HL-60 (cell line): Measurements from ENCODE around the gene HPCAL1.

Experiments used
- DNase-seq, 2 experiments: peaks; one replicate each; pipeline ENCODE4 v3.0.0-alpha.2; 2010 to 2020; ENCODE audit warnings: low read depth in 1 of 2, low spot score in 1 of 2
- H3K27ac ChIP-seq: fragments of 250-450 bp; sonication (Bioruptor Pico); replicated peaks from 2 replicates; pipeline ENCODE4 v1.5.1; 2020; ENCODE audit warnings: mild to moderate bottlenecking, moderate library complexity
- H3K27me3 ChIP-seq: fragments of 250-450 bp; sonication (Bioruptor Pico); 2 replicates; pipeline ENCODE4 v1.5.1; 2021; ENCODE audit warnings: mild to moderate bottlenecking, moderate library complexity; ENCODE audit not compliant: insufficient read depth, poor library complexity, severe bottlenecking
- H3K4me3 ChIP-seq: replicated peaks from 2 replicates; pipeline ENCODE4 v1.5.1; 2011; ENCODE audit warnings: mild to moderate bottlenecking, control low read depth, low read length; ENCODE audit not compliant: insufficient read depth
- GABPA ChIP-seq: IDR thresholded peaks from 2 replicates; pipeline ENCODE4 v1.6.1; 2012; ENCODE audit warnings: low read depth
- POLR2AphosphoS5 ChIP-seq: IDR thresholded peaks from 2 replicates; pipeline ENCODE4 v1.6.1; 2012; ENCODE audit warnings: low read depth
- SPI1 ChIP-seq: IDR thresholded peaks from 2 replicates; pipeline ENCODE4 v1.6.1; 2012; ENCODE audit warnings: low read depth, mild to moderate bottlenecking, borderline replicate concordance
- TF ChIP-seq, protein P1 (sequence below): IDR thresholded peaks from 2 replicates; pipeline ENCODE4 v1.6.1; 2012; ENCODE audit warnings: low read depth; ENCODE audit not compliant: insufficient replicate concordance
- TF ChIP-seq, protein P2 (sequence below): IDR thresholded peaks from one replicate; pipeline ENCODE4 v1.5.1; 2011; ENCODE audit warnings: low read length, control low read depth, inconsistent platforms; ENCODE audit not compliant: insufficient read depth

The HPCAL1 gene

DNA sequence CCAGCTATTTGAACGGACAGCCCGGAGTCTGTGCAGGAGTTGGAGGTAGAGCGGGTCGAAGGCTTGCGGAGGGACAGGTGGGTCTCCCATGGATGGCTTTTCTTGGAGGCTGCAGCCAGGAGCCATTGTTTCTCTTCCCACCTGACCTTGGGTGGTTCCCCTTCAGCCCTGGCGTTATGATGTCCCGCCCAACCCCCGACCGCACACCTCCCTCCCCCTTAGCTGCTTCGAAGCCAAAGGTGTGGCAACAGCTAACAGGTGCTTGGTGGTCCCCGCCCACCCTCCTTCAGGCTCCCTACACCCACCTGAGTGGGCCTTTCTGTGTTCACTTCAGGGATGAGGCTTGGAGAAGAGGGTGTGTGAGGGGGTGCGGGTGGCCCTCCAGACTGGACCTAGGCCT, 62.7 kb downstream of the HPCAL1 start:
- no peaks in the 10 kb centered on the region for H3K27me3 ChIP-seq
- DNase-seq = no peak
- H3K4me3 ChIP-seq = no peak overlapping the region
- TF ChIP-seq, protein P1, sequence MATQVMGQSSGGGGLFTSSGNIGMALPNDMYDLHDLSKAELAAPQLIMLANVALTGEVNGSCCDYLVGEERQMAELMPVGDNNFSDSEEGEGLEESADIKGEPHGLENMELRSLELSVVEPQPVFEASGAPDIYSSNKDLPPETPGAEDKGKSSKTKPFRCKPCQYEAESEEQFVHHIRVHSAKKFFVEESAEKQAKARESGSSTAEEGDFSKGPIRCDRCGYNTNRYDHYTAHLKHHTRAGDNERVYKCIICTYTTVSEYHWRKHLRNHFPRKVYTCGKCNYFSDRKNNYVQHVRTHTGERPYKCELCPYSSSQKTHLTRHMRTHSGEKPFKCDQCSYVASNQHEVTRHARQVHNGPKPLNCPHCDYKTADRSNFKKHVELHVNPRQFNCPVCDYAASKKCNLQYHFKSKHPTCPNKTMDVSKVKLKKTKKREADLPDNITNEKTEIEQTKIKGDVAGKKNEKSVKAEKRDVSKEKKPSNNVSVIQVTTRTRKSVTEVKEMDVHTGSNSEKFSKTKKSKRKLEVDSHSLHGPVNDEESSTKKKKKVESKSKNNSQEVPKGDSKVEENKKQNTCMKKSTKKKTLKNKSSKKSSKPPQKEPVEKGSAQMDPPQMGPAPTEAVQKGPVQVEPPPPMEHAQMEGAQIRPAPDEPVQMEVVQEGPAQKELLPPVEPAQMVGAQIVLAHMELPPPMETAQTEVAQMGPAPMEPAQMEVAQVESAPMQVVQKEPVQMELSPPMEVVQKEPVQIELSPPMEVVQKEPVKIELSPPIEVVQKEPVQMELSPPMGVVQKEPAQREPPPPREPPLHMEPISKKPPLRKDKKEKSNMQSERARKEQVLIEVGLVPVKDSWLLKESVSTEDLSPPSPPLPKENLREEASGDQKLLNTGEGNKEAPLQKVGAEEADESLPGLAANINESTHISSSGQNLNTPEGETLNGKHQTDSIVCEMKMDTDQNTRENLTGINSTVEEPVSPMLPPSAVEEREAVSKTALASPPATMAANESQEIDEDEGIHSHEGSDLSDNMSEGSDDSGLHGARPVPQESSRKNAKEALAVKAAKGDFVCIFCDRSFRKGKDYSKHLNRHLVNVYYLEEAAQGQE = no peak
- TF ChIP-seq SPI1 (no peak), GABPA (no peak), POLR2AphosphoS5 (no peak)
- TF ChIP-seq, protein P2, sequence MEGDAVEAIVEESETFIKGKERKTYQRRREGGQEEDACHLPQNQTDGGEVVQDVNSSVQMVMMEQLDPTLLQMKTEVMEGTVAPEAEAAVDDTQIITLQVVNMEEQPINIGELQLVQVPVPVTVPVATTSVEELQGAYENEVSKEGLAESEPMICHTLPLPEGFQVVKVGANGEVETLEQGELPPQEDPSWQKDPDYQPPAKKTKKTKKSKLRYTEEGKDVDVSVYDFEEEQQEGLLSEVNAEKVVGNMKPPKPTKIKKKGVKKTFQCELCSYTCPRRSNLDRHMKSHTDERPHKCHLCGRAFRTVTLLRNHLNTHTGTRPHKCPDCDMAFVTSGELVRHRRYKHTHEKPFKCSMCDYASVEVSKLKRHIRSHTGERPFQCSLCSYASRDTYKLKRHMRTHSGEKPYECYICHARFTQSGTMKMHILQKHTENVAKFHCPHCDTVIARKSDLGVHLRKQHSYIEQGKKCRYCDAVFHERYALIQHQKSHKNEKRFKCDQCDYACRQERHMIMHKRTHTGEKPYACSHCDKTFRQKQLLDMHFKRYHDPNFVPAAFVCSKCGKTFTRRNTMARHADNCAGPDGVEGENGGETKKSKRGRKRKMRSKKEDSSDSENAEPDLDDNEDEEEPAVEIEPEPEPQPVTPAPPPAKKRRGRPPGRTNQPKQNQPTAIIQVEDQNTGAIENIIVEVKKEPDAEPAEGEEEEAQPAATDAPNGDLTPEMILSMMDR = no peak
- H3K27ac ChIP-seq = no peak overlapping the region

DNA sequence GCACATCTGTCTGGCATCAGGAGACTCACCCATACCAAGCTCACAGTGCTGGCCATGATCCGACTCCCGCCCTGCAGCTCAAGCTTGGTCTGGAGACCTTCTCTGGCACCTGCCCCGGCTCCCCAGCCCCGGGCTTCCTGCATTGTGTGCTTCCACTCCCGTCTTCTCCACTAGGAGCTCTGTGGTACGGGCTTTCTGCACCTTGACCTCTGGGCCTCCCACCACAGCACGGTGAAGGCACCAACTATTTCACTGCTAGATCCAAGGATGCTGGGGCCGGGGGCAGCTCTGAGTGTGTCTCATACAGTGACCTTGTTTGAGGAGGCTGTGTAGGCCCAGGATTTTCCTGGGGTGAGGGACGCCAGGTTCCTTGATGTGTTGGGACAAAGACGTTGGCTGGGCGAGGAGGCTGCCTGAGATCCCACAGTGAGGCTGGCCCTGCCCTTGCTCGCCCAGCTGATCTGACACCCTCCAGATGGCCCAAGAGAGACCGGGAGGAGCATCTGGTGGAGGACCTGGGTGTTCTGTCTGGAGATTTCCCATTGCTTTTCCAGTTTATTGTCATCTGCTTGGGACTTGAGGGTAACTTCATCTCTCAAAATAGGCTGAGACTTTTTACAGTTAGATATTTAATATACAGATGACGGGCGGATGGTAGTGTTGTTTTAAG, 64.0 kb downstream of the HPCAL1 start:
- Histone ChIP-seq H3K27ac (no peak overlapping the region), H3K4me3 (no peak overlapping the region), H3K27me3 (no peaks in the 10 kb centered on the region)
- TF ChIP-seq GABPA (no peak), POLR2AphosphoS5 (no peak), SPI1 (no peak)
- TF ChIP-seq, protein P1 = no peak
- TF ChIP-seq, protein P2 = no peak
- DNase-seq = no peak

DNA sequence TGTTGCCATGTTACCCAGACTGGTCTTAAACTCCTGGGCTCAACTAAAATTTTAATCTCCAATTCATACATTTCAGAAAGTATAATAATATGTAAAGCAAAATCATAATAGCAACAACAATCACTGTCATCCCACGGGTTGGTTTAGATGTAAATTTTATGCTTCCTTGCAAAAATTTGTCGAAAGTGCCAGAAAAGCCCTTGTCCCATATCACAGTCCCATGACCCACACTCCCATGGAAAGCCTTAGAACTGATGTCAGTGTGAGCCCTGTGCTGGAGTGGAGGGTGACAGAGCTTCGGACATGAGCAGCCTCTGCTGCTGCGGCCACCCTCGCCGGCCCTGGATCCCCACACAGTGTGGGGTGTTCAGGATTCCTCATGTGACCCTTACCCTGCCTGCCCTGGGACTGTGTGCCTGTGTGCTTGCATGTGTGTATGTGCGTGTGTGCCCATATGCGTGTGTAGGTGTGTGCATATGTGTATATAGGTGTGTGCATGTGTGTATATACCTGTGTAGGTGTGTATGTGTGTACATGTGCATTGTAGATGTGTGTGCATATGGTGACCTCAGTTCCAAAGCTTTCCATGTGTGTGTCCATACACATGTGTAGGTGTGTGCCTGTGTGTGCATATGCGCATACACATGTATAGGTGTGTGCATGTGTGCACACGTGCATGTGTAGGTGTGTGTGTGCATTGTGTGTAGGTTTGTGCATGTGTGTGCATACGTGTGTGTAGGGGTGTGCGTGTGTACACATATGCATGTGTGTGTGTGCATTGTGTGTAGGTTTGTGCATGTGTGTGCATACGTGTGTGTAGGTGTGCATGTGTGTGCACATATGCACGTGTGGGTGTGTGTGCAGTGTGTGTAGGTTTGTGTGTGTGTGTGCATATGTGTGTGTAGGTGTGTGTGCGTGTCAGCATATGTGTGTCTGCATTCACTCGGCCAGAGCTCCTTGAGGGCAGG, 65.1 kb downstream of the HPCAL1 start:
- no peak overlapping the region for H3K4me3 ChIP-seq
- DNase-seq = no peak
- no peak overlapping the region for H3K27ac ChIP-seq
- H3K27me3 ChIP-seq = no peaks in the 10 kb centered on the region
- TF ChIP-seq SPI1 (no peak), POLR2AphosphoS5 (no peak), GABPA (no peak)
- TF ChIP-seq, protein P2 = no peak
- TF ChIP-seq, protein P1 = no peak
